Left colon (tissue), 2 donors: ENCODE results near the gene PCDH9. TPM values are rescaled to one million over a fixed set of nuclear protein-coding genes. Genes with fewer than 3 reads are reported as not detected.
"Not testable (repeated sequence)": the region's sequence is repeated elsewhere in the genome, so short reads cannot be mapped to it uniquely, and the experiment has no call there.

Experiments used
- ATAC-seq: fragments of 200-7000 bp; cut with Tn5 transposase; one replicate; pipeline ENCODE4 v1.9.1; 2020; ENCODE audit warnings: mild to moderate bottlenecking, moderate library complexity
- DNase-seq, 2 donors: peaks; one replicate each; pipeline ENCODE4 v3.0.0-alpha.2; 2020
- intact Hi-C, 2 donors: fragments of 100-400 bp; cut with DNase I in 1 of 2; cut with micrococcal nuclease in 1 of 2; formaldehyde crosslinking; loops; one replicate each; pipeline versions ENCODE4 v1.11.2 to v1.14.0; 2022; cut with DNase I, micrococcal nuclease
- total RNA-seq, 2 donors: library from RNA; stranded (reverse); fragmentation: NEBNext Ultra II Directional; extraction: Animal tissue kit (Norgen Biotek cat#: 25700); gene quantifications; one replicate each; pipeline ENCODE4 v1.2.1, GENCODE V29; 2021
- donor health status: DM: no; HTN: no; CAD: no.
- donor health status: DM: yes; HTN: yes; CAD: no.

Gene PCDH9
- total RNA-seq, 2 donors from 2014 or later: 0.61 to 1.4 TPM

DNA sequence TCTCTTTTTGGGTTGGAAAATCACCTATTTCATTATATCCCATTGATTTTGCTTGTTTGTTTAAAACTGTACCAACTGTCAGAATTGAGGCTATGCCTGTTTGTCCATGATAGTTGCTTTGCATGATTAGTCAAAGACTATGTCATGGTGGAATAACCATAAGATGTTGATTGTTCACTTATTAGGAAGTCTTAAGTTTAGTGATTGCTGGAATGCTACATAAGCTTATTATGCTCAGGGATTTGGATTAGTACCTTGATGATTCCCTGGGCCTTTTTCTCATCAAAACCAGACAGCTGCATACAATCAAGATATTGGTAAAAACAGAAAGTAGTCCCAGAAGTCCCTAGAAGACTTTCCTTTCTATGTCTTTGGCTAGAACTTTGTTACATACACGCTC lies 954.7 kb downstream of the PCDH9 start:
- DNase-seq: no peak
- intact Hi-C loops: no loop called here
- no peak for ATAC-seq

DNA sequence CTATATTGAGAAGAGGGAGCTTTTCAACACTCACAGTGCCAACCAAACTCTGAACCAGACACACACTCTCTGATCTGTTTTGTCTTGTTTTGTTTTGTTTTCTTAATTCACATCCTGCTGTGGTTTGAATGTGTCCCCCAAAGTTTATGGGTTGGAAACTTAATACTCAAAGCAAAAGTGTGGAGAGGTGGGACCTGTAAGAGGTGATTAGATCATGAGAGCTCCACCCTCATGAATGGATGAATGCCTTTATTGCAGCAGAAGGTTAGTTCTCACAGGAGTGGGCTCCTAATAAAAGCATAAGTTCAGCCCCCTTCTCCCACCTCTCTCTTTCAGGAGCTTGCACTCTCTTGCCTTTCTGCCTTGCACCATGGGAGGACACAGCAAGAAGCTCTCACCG lies 957.1 kb downstream of the PCDH9 start:
- ATAC-seq: no peak

DNA sequence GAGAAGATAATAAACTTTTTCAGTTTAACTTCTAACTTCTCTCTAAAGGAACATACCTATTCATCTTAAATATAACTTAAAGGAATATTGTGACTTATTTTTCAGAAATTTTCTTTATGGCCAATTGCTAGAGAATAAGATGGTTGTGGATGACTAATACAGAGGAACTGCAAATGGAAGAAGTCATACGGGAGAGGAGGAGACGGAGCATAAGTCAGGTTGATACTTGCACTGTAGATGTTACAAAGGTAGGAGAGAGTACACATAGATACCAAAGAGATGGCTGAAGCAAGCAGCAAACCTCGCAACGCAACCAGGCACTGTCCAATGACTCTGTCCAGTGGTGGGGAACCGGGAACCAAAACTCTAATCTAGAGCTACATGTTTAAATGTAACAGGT lies 963.4 kb downstream of the PCDH9 start:
- ATAC-seq: no peak
- DNase-seq: no peak
- intact Hi-C loops: no loop called here

More for the DNA sequence above, 957.1 kb downstream of the PCDH9 start:
- intact Hi-C loops: no loop called here
- no peak for DNase-seq

DNA sequence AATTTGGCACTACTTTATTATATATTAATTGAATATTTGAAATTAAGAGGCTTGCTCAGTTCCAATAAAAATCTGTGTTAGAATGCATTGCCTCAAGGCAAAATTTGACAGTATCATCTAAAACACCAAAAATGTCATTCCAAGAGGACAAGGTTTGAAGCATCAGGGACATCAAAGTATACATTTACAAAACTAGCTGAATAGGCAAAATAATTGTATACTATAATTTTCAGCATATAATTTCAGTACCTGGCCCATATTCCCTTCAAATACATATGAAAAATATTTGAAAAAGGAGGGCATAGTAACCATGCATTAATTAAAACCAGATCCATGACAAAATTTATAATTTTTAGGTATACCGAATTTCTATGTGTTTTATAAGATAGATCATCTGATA lies 963.8 kb downstream of the PCDH9 start:
- ATAC-seq (no peak), DNase-seq (no peak)
- intact Hi-C loops: no loop called here

DNA sequence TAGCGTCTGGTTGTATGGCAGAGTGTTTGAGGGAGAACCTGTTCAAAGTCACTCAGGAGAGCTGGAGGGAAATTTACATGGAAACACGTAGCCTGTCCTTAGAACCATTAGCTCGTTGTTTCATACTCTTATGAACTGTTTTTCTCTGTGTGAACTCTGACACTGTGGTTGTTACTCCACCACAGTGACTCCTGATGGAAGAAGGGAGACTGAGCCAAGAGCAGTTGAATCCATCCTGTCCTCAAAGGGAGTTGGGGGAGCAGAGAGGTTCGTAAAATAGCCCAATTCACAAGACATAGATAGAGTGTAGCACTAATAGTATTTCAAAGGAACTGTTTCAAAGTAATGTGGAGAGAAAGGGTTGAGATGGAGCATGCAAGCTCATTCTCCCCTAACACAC lies 964.8 kb downstream of the PCDH9 start:
- intact Hi-C loops: no loop called here
- DNase-seq (no peak), ATAC-seq (no peak)

DNA sequence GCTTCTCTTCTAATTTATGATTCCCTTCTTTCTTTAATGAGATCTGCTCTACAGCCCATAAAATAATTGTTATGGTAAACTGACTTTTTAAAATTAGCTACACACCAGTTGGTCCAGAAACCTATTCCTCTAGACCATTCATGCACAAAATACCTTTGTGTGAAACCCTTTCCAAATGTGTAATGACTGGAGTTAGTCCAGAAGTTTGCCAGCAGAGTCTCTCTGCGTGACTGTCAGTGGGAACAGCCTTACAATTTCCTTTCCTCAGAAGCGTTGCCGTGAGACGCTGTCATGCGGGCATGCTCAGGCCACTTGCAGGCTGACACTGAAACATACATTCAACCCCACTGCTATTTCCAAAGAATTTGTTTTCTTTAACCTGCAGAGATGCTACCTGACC lies 965.2 kb downstream of the PCDH9 start:
- no peak for ATAC-seq
- intact Hi-C loops: no loop called here
- no peak for DNase-seq

DNA sequence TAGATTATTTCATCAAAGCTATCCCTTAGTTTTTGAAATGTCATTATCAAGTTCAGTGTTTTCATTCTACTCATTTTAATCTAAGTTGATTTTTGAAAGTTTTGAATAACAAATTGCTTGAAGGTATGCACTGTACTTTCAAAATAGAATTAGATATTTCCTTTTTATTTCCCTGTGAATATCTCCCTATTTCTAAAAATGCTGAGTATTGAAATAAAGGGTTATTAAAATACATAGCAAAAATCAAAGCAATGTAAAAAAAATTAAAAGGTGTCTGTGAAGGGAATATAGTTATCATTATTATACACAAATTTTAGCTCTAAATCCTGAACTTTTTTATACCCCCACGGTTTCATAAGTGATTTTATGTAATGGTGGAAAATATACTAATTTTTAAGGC lies 967.8 kb downstream of the PCDH9 start:
- ATAC-seq (no peak), DNase-seq (no peak)
- intact Hi-C loops: no loop called here

DNA sequence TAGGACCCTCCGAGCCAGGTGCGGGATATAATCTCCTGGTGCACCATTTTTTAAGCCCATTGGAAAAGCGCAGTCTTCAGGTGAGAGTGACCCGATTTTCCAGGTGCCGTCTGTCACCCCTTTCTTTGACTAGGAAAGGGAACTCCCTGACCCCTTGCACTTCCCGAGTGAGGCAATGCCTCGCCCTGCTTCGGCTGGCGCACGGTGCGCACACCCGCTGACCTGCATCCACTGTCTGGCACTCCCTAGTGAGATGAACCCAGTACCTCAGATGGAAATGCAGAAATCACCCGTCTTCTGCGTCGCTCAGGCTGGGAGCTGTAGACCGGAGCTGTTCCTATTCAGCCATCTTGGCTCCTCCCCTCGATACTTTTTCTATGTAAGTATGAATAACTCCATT lies 970.7 kb downstream of the PCDH9 start:
- intact Hi-C loops, ATAC-seq, DNase-seq: not testable (repeated sequence)
